HCT116 (cell line): Measurements from ENCODE around the gene F2R. TPM values are rescaled to one million over a fixed set of nuclear protein-coding genes. Genes with fewer than 3 reads are reported as not detected.

Experiments used
- ATAC-seq: fragments of 200-7000 bp; cut with Tn5 transposase; 2 replicates; pipeline ENCODE4 v1.9.1; 2020; ENCODE audit warnings: mild to moderate bottlenecking, moderate library complexity
- BruUV-seq: library from RNA; stranded (reverse); fragments of 400-500 nt; replicated peaks from 2 replicates; lab custom pipeline; 2021; lab: Mats Ljungman, UMichigan
- CTCF ChIA-PET: fragments of 300-600 bp; sonication (Branson Sonifier 250); formaldehyde crosslinking; loops from one replicate; lab custom pipeline; 2021; ENCODE audit warnings: antibody characterized with exemption; lab: Charles Lee
- POLR2A ChIA-PET: fragments of 300-600, 350-600 bp; sonication (Branson Sonifier 250); formaldehyde crosslinking; loops from one replicate; lab custom pipeline; 2021; ENCODE audit warnings: antibody characterized with exemption; lab: Charles Lee
- RAD21 ChIA-PET, 2 experiments: fragments of 300-600 bp; sonication (Branson Sonifier 250); formaldehyde crosslinking; loops; one replicate each; lab custom pipeline; 2023; ENCODE audit warnings: low total read pairs in 2 of 2; ENCODE audit not compliant: uncharacterized antibody in 2 of 2, unreplicated experiment in 2 of 2, low non-redundant PET in 1 of 2; lab: Charles Lee
- DNase-seq: peaks from one replicate; pipeline ENCODE4 v3.0.0-alpha.2; 2010; ENCODE audit warnings: low read depth, low spot score
- H2AFZ ChIP-seq: fragments of 200-600 bp; shearing (Covaris generic), sonication (generic); 2 replicates; pipeline ENCODE4 v1.6.1; 2017; ENCODE audit warnings: low read depth, mixed run types, mixed read lengths, antibody characterized with exemption, low read length; ENCODE audit not compliant: poor library complexity, severe bottlenecking
- H3K27ac ChIP-seq: 2 replicates; pipeline ENCODE4 v1.5.1; 2012; ENCODE audit warnings: low read depth, low read length
- H3K27me3 ChIP-seq: fragments of 200-600 bp; sonication (generic); 2 replicates; pipeline ENCODE4 v1.6.1; 2016; ENCODE audit warnings: mixed run types, low read length, mixed read lengths; ENCODE audit not compliant: insufficient read depth
- H3K36me3 ChIP-seq, 2 experiments: fragments of 200-500 bp in 1 of 2; fragments of 200-600 bp in 1 of 2; sonication (Bioruptor generic) in 1 of 2; sonication (generic) in 1 of 2; 2 replicates each; pipeline versions ENCODE4 v1.5.1 to v1.6.1; 2014 to 2016; ENCODE audit warnings: low read length in 2 of 2, inconsistent platforms in 1 of 2, mixed read lengths in 1 of 2, mixed run types in 1 of 2; ENCODE audit not compliant: insufficient read depth in 2 of 2, control insufficient read depth in 1 of 2
- H3K4me1 ChIP-seq, 2 experiments: fragments of 200-600 bp in 1 of 2; sonication (generic) in 1 of 2; 2 replicates each; pipeline versions ENCODE4 v1.5.1 to v1.6.1; 2012 to 2017; ENCODE audit warnings: low read length in 2 of 2, inconsistent platforms in 1 of 2, mild to moderate bottlenecking in 1 of 2, mixed read lengths in 1 of 2, mixed run types in 1 of 2, moderate library complexity in 1 of 2; ENCODE audit not compliant: insufficient read depth in 2 of 2, control insufficient read depth in 1 of 2
- H3K4me2 ChIP-seq: fragments of 200-600 bp; sonication (generic); 2 replicates; pipeline ENCODE4 v1.6.1; 2017; ENCODE audit warnings: mixed run types, low read length, mixed read lengths
- H3K4me3 ChIP-seq, 2 experiments: fragments of 200-600 bp in 1 of 2; sonication (generic) in 1 of 2; replicated peaks in 1 of 2; 2 replicates each; pipeline ENCODE4 v1.5.1; 2011 to 2016; ENCODE audit warnings: low read length in 2 of 2, control low read depth in 1 of 2, low read depth in 1 of 2, mild to moderate bottlenecking in 1 of 2, mixed read lengths in 1 of 2, mixed run types in 1 of 2
- H3K79me2 ChIP-seq: fragments of 200-600 bp; sonication (generic); 2 replicates; pipeline ENCODE4 v1.6.1; 2017; ENCODE audit warnings: mild to moderate bottlenecking, mixed run types, low read length, moderate library complexity, mixed read lengths; ENCODE audit not compliant: insufficient read depth
- H3K9ac ChIP-seq: fragments of 200-600 bp; sonication (generic); 2 replicates; pipeline ENCODE4 v1.6.1; 2016; ENCODE audit warnings: low read length, mixed read lengths
- H3K9me2 ChIP-seq: fragments of 200-600 bp; sonication (generic), shearing (Covaris generic); 2 replicates; pipeline ENCODE4 v1.6.1; 2017; ENCODE audit warnings: mixed run types, mild to moderate bottlenecking, moderate library complexity; ENCODE audit not compliant: insufficient read depth
- H3K9me3 ChIP-seq, 2 experiments: fragments of 200-500 bp in 1 of 2; fragments of 200-600 bp in 1 of 2; sonication (Bioruptor generic) in 1 of 2; sonication (generic) in 1 of 2; 2 replicates each; pipeline ENCODE4 v1.6.1; 2014 to 2017; ENCODE audit warnings: low read length in 2 of 2, mixed read lengths in 2 of 2, inconsistent platforms in 1 of 2, low read depth in 1 of 2, mild to moderate bottlenecking in 1 of 2, mixed run types in 1 of 2, moderate library complexity in 1 of 2; ENCODE audit not compliant: control insufficient read depth in 1 of 2, insufficient read depth in 1 of 2
- H4K20me1 ChIP-seq: fragments of 200-600 bp; sonication (generic), shearing (Covaris generic); 2 replicates; pipeline ENCODE4 v1.6.1; 2017; ENCODE audit warnings: mixed run types, mild to moderate bottlenecking, moderate library complexity; ENCODE audit not compliant: insufficient read depth
- CBX3 ChIP-seq: IDR thresholded peaks from 2 replicates; pipeline ENCODE4 v1.6.1; 2012; ENCODE audit warnings: low read depth
- EGR1 ChIP-seq: IDR thresholded peaks from 2 replicates; pipeline ENCODE4 v1.6.1; 2012; ENCODE audit warnings: low read depth
- EZH2phosphoT487 ChIP-seq: fragments of 200-600 bp; IDR thresholded peaks from 2 replicates; pipeline ENCODE4 v1.6.1; 2018; ENCODE audit warnings: antibody characterized with exemption, borderline replicate concordance
- JUND ChIP-seq: IDR thresholded peaks from 2 replicates; pipeline ENCODE4 v1.6.1; 2012
- POLR2A ChIP-seq: IDR thresholded peaks from 2 replicates; pipeline ENCODE4 v1.7.0; 2011; ENCODE audit warnings: borderline replicate concordance; ENCODE audit not compliant: insufficient read depth, insufficient read length; ENCODE audit errors: extremely low read depth
- POLR2AphosphoS5 ChIP-seq: IDR thresholded peaks from 2 replicates; pipeline ENCODE4 v1.6.1; 2011; ENCODE audit warnings: mild to moderate bottlenecking, low read depth, low read length, moderate library complexity
- RAD21 ChIP-seq: IDR thresholded peaks from 2 replicates; pipeline ENCODE4 v1.6.1; 2012; ENCODE audit warnings: low read depth, mild to moderate bottlenecking
- SIN3A ChIP-seq: IDR thresholded peaks from 2 replicates; pipeline ENCODE4 v1.6.1; 2012; ENCODE audit warnings: low read depth
- SP1 ChIP-seq: IDR thresholded peaks from 2 replicates; pipeline ENCODE4 v1.6.1; 2012; ENCODE audit warnings: low read depth
- SRF ChIP-seq: IDR thresholded peaks from 2 replicates; pipeline ENCODE4 v1.6.1; 2012; ENCODE audit warnings: low read depth
- YY1 ChIP-seq: IDR thresholded peaks from 2 replicates; pipeline ENCODE4 v1.6.1; 2011; ENCODE audit warnings: low read length, low read depth, moderate library complexity, mild to moderate bottlenecking; ENCODE audit not compliant: insufficient replicate concordance; ENCODE audit errors: extremely low read depth
- ZBTB33 ChIP-seq: IDR thresholded peaks from 2 replicates; pipeline ENCODE4 v1.6.1; 2011; ENCODE audit warnings: mild to moderate bottlenecking, low read length, moderate library complexity; ENCODE audit not compliant: insufficient replicate concordance; ENCODE audit errors: extremely low read depth
- ZNF274 ChIP-seq: fragments of 200-500 bp; sonication (Bioruptor generic); IDR thresholded peaks from 2 replicates; pipeline ENCODE4 v1.6.1; 2014; ENCODE audit warnings: mild to moderate bottlenecking, low read depth, low read length, inconsistent platforms
- intact Hi-C: fragments of 100-400 bp; cut with micrococcal nuclease; formaldehyde crosslinking; loops from 2 replicates; pipeline ENCODE4 v1.10.0; 2022
- total RNA-seq: library from RNA; stranded (reverse); gene quantifications from one replicate; pipeline ENCODE4 v1.2.1, GENCODE V29; 2021; ENCODE audit not compliant: unreplicated experiment
- TF ChIP-seq, protein P1 (sequence below): IDR thresholded peaks from 2 replicates; pipeline ENCODE4 v1.6.1; 2012
- TF ChIP-seq, protein P2 (sequence below): IDR thresholded peaks from 2 replicates; pipeline ENCODE4 v1.6.1; 2012

The F2R gene
- total RNA-seq, 1 experiment from 2014 or later, result 16.6 TPM

- DNase-seq (no peak), ATAC-seq (no peak)
- ChIA-PET CTCF (no interaction called here), POLR2A (no interaction called here), RAD21 (no interaction called here)
- H3K9me2 ChIP-seq, result no peaks in the 10 kb centered on the region
- no peaks in the 10 kb centered on the region for H3K27me3 ChIP-seq
- H4K20me1 ChIP-seq, result no peaks in the 10 kb centered on the region
- H3K36me3 ChIP-seq, result peaks cover 0 to 6% of the 10 kb centered on the region in 2 experiments; a peak in 1 of 4 replicates
- no peak for TF ChIP-seq JUND
- TF ChIP-seq SP1, result no peak
- TF ChIP-seq ZBTB33, result no peak
- TF ChIP-seq SRF, result no peak
- TF ChIP-seq, protein P1, sequence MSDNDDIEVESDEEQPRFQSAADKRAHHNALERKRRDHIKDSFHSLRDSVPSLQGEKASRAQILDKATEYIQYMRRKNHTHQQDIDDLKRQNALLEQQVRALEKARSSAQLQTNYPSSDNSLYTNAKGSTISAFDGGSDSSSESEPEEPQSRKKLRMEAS, result no peak
- TF ChIP-seq YY1, result no peak
- no peak for TF ChIP-seq ZNF274
- TF ChIP-seq POLR2A, result no peak
- no peak for TF ChIP-seq EZH2phosphoT487
- no peak for TF ChIP-seq RAD21
- no peak for TF ChIP-seq EGR1
- TF ChIP-seq CBX3, result no peak
- no peak for TF ChIP-seq POLR2AphosphoS5
- TF ChIP-seq, protein P2, sequence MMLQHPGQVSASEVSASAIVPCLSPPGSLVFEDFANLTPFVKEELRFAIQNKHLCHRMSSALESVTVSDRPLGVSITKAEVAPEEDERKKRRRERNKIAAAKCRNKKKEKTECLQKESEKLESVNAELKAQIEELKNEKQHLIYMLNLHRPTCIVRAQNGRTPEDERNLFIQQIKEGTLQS, result no peak
- no peak for TF ChIP-seq SIN3A
- no peak overlapping the region for H3K9ac ChIP-seq
- H3K4me2 ChIP-seq, result no peak overlapping the region
- BruUV-seq, result no TSS peak
- H2AFZ ChIP-seq, result no peak overlapping the region
- intact Hi-C loops, result no loop called here
- H3K4me1 ChIP-seq, result peaks cover 5 to 25% of the 10 kb centered on the region in 2 experiments; a peak in 3 of 4 replicates
- no peak overlapping the region for H3K27ac ChIP-seq
- no peaks in the 10 kb centered on the region; the same call in 1 of the 2 replicates for H3K79me2 ChIP-seq
- H3K4me3 ChIP-seq, result no peak overlapping the region
- 0 out of 4 replicates have a peak, but pooled peaks cover 0 to 5% of the 10 kb centered on the region in 2 experiments for H3K9me3 ChIP-seq
Measured at GRCh38 chr5:76733049-76733417, 17.1 kb downstream of the F2R start.
